OCI-LY1 (cell line): ENCODE measurements around the gene SPACDR.
"Not testable (repeated sequence)": the region's sequence is repeated elsewhere in the genome, so short reads cannot be mapped to it uniquely, and the experiment has no call there.

Experiments used
- H2AFZ ChIP-seq: fragments of 200-600 bp; sonication (generic), shearing (Covaris generic); 2 replicates; pipeline ENCODE4 v1.6.0; 2014; ENCODE audit warnings: antibody characterized with exemption, mild to moderate bottlenecking, low read length
- H3F3A ChIP-seq: fragments of 200-600 bp; sonication (generic), shearing (Covaris generic); 2 replicates; pipeline ENCODE4 v1.6.0; 2014; ENCODE audit warnings: mild to moderate bottlenecking, antibody characterized with exemption, low read length, moderate library complexity; ENCODE audit not compliant: insufficient read depth
- H3K27ac ChIP-seq: fragments of 200-600 bp; sonication (generic); 2 replicates; pipeline ENCODE4 v1.5.1; 2014; ENCODE audit warnings: low read length, mixed run types, mild to moderate bottlenecking, low read depth; ENCODE audit not compliant: poor library complexity, severe bottlenecking
- H3K27me3 ChIP-seq: fragments of 200-600 bp; sonication (generic); 2 replicates; pipeline ENCODE4 v1.6.0; 2014; ENCODE audit warnings: antibody characterized with exemption, mild to moderate bottlenecking, low read length, moderate library complexity; ENCODE audit not compliant: insufficient read depth
- H3K36me3 ChIP-seq: fragments of 200-600 bp; sonication (generic); 2 replicates; pipeline ENCODE4 v1.6.1; 2014; ENCODE audit warnings: mild to moderate bottlenecking, antibody characterized with exemption, low read length, moderate library complexity, mixed read lengths; ENCODE audit not compliant: insufficient read depth
- H3K4me1 ChIP-seq: fragments of 200-600 bp; sonication (generic); 2 replicates; pipeline ENCODE4 v1.5.1; 2014; ENCODE audit warnings: mild to moderate bottlenecking, low read length, moderate library complexity; ENCODE audit not compliant: insufficient read depth, severe bottlenecking
- H3K4me2 ChIP-seq: fragments of 200-600 bp; sonication (generic), shearing (Covaris generic); 2 replicates; pipeline ENCODE4 v1.6.1; 2014; ENCODE audit warnings: low read length
- H3K4me3 ChIP-seq: fragments of 200-600 bp; sonication (generic); 2 replicates; pipeline ENCODE4 v1.5.1; 2014; ENCODE audit warnings: low read length, low read depth, mild to moderate bottlenecking, mixed read lengths; ENCODE audit not compliant: poor library complexity, severe bottlenecking
- H3K79me2 ChIP-seq: fragments of 200-600 bp; shearing (Covaris generic); 2 replicates; pipeline ENCODE4 v1.6.1; 2016; ENCODE audit warnings: mixed run types, low read length, mixed read lengths; ENCODE audit not compliant: insufficient read depth
- H3K9ac ChIP-seq: fragments of 200-600 bp; sonication (generic), shearing (Covaris generic); 2 replicates; pipeline ENCODE4 v1.6.1; 2014; ENCODE audit warnings: mild to moderate bottlenecking, low read length, mixed read lengths
- H3K9me2 ChIP-seq: fragments of 200-600 bp; sonication (generic), shearing (Covaris generic); 2 replicates; pipeline ENCODE4 v1.6.1; 2014; ENCODE audit warnings: low read depth, mild to moderate bottlenecking, low read length, mixed read lengths
- H3K9me3 ChIP-seq: fragments of 200-600 bp; shearing (Covaris generic); 2 replicates; pipeline ENCODE4 v1.6.1; 2014; ENCODE audit warnings: low read length, mixed read lengths
- H4K20me1 ChIP-seq: fragments of 200-600 bp; sonication (generic), shearing (Covaris generic); 2 replicates; pipeline ENCODE4 v1.6.0; 2016; ENCODE audit warnings: mild to moderate bottlenecking, low read length; ENCODE audit not compliant: insufficient read depth
- EZH2 ChIP-seq: fragments of 200-600 bp; sonication (generic), shearing (Covaris generic); IDR thresholded peaks from 2 replicates; pipeline ENCODE4 v1.8.0; 2017; ENCODE audit warnings: borderline replicate concordance, mixed run types, mild to moderate bottlenecking, antibody characterized with exemption, low read length, moderate library complexity, mixed read lengths
- TF ChIP-seq, protein P1 (sequence below): fragments of 200-600 bp; sonication (generic), shearing (Covaris generic); IDR thresholded peaks from 2 replicates; pipeline ENCODE4 v1.5.1; 2017; ENCODE audit warnings: mild to moderate bottlenecking, antibody characterized with exemption, low read length, moderate library complexity, mixed read lengths

Gene SPACDR

DNA sequence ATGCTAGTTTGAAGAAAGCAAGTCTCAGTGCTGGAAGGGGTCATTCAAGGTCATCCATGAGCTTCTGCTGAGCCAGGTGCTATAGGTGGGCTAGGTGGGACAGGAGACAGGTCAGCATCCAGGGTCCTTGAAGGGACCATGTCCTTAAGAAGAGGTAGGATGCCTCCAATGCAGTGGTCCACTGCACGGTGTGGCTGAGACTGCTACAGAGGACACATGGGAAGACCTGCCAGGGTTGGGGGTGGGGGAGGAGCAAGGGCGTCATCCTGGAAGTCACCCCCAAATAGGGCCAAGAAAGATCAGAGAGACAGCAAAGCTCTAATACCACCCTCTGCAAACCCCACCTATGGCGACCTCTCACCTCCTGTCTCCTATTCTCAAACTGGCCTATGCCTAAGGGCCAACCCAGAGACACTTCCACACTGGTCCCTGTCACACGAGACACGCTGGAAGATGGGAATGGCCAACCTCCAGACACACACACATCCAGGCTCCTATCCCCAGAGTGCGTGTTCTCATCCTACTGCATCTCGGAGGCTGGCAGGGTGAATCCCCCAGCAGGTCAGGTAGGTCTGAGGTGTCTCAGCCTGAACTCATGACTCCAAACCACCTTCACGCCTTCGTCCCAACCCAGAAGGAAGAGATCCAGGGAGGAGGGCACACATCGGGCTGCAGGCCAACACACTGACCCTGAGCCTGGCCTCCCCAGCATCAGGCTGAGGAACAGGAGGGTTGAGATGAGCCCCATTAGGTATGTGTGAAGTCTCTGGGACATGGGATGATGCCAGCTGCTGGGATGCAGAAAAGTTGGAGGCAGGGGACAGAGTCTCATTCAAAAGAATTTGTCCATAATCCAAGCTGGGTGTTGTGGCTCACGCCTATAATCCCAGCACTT lies 22.2 kb downstream of the SPACDR start:
- no peak overlapping the region for H3K27ac ChIP-seq
- H4K20me1 ChIP-seq, result no peaks in the 10 kb centered on the region
- H3K9ac ChIP-seq, result no peak overlapping the region
- H3K79me2 ChIP-seq, result no peaks in the 10 kb centered on the region
- TF ChIP-seq, protein P1, sequence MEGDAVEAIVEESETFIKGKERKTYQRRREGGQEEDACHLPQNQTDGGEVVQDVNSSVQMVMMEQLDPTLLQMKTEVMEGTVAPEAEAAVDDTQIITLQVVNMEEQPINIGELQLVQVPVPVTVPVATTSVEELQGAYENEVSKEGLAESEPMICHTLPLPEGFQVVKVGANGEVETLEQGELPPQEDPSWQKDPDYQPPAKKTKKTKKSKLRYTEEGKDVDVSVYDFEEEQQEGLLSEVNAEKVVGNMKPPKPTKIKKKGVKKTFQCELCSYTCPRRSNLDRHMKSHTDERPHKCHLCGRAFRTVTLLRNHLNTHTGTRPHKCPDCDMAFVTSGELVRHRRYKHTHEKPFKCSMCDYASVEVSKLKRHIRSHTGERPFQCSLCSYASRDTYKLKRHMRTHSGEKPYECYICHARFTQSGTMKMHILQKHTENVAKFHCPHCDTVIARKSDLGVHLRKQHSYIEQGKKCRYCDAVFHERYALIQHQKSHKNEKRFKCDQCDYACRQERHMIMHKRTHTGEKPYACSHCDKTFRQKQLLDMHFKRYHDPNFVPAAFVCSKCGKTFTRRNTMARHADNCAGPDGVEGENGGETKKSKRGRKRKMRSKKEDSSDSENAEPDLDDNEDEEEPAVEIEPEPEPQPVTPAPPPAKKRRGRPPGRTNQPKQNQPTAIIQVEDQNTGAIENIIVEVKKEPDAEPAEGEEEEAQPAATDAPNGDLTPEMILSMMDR, result no peak
- no peak for TF ChIP-seq EZH2
- peaks cover 3% of the 10 kb centered on the region for H3K4me1 ChIP-seq
- no peak overlapping the region for H2AFZ ChIP-seq
- H3F3A ChIP-seq, result no peaks in the 10 kb centered on the region
- H3K4me2 ChIP-seq, result no peak overlapping the region
- H3K9me2 ChIP-seq, result no peaks in the 10 kb centered on the region
- H3K36me3 ChIP-seq, result no peaks in the 10 kb centered on the region
- no peak overlapping the region for H3K4me3 ChIP-seq
- H3K27me3 ChIP-seq, result no peaks in the 10 kb centered on the region
- no peaks in the 10 kb centered on the region for H3K9me3 ChIP-seq

DNA sequence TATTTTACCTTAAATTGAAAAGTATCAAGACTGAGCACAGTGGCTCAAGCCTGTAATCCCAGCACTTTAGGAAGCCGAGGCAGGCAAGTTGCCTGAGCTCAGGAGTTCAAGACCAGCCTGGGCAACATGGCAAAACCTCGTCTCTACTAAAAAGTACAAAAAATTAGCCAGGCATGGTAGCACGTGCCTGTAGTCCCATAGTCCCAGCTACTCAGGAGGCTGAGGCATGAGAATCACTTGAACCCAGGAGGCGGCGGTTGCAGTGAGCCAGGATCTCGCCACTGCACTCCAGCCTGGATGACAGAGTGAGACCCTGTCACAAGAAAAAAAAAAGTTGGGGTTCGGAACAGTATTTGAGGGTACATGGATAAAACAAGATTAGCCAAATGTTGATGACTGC lies 24.8 kb downstream of the SPACDR start:
- not testable (repeated sequence) for H3K27ac ChIP-seq, H3K4me2 ChIP-seq, H2AFZ ChIP-seq

GRCh38 chr7:100438731-100439130 lies 25.3 kb downstream of the SPACDR start:
- not testable (repeated sequence) for H3K27ac ChIP-seq, H2AFZ ChIP-seq, H3K9me3 ChIP-seq, H3F3A ChIP-seq, H3K4me2 ChIP-seq, H4K20me1 ChIP-seq, H3K9ac ChIP-seq, H3K27me3 ChIP-seq, H3K79me2 ChIP-seq, H3K4me3 ChIP-seq, H3K9me2 ChIP-seq
- H3K36me3 ChIP-seq, result peaks cover 21% of the 10 kb centered on the region
- peaks cover 24% of the 10 kb centered on the region for H3K4me1 ChIP-seq

More for the DNA sequence above, 24.8 kb downstream of the SPACDR start:
- not testable (repeated sequence) for H3K79me2 ChIP-seq, H3K9me3 ChIP-seq, H3K4me3 ChIP-seq, H3K9me2 ChIP-seq, H3F3A ChIP-seq, H3K27me3 ChIP-seq, H3K9ac ChIP-seq, H4K20me1 ChIP-seq
- Histone ChIP-seq H3K36me3 (peaks cover 16% of the 10 kb centered on the region), H3K4me1 (peaks cover 19% of the 10 kb centered on the region)

GRCh38 chr7:100438172-100438571 lies 25.9 kb downstream of the SPACDR start:
- no peaks in the 10 kb centered on the region for H3K9me3 ChIP-seq
- H3K9me2 ChIP-seq, result no peaks in the 10 kb centered on the region
- H2AFZ ChIP-seq, result no peak overlapping the region
- no peaks in the 10 kb centered on the region for H3K27me3 ChIP-seq
- peaks cover 6% of the 10 kb centered on the region; the same call in 1 of the 2 replicates for H3K79me2 ChIP-seq
- H3K27ac ChIP-seq, result no peak overlapping the region
- H3F3A ChIP-seq, result 0 out of 2 replicates have a peak, but pooled peaks cover 4% of the 10 kb centered on the region
- no peaks in the 10 kb centered on the region for H4K20me1 ChIP-seq
- H3K4me3 ChIP-seq, result no peak overlapping the region
- no peak overlapping the region for H3K9ac ChIP-seq
- no peak for TF ChIP-seq EZH2
- TF ChIP-seq, protein P1, result no peak
- no peak overlapping the region for H3K4me2 ChIP-seq
- peaks cover 27% of the 10 kb centered on the region for H3K36me3 ChIP-seq
- H3K4me1 ChIP-seq, result peaks cover 29% of the 10 kb centered on the region
